HepG2 (cell line): ENCODE results near the gene SAMD4A.

Experiments
- EP300 ChIP-seq, 3 experiments: sonication (generic) in 1 of 3; formaldehyde crosslinking in 1 of 3; IDR thresholded peaks; 2 replicates each; pipeline versions ENCODE4 v1.5.1 to v1.6.1; 2011 to 2020; ENCODE audit warnings: low read depth in 2 of 3, low read length in 2 of 3, borderline replicate concordance in 1 of 3, improper control_type of control experiment in 1 of 3, mild to moderate bottlenecking in 1 of 3, missing genetic modification reagents in 1 of 3, moderate library complexity in 1 of 3
- GABPB1 ChIP-seq: IDR thresholded peaks from 2 replicates; pipeline ENCODE4 v1.6.1; 2016; ENCODE audit warnings: mild to moderate bottlenecking, missing genetic modification reagents, moderate library complexity, missing compliant biosample characterization
- HCFC1 ChIP-seq: fragments of 150-350 bp; IDR thresholded peaks from 2 replicates; pipeline ENCODE4 v1.6.1; 2014; ENCODE audit warnings: low read depth, low read length
- NFRKB ChIP-seq: fragments of 450-650 bp; IDR thresholded peaks from 2 replicates; pipeline ENCODE4 v1.6.1; 2017
- ZNF792 ChIP-seq: IDR thresholded peaks from 2 replicates; pipeline ENCODE4 v1.6.1; 2016
- TF ChIP-seq, protein P1 (sequence below): sonication (generic); formaldehyde crosslinking; IDR thresholded peaks from 2 replicates; pipeline ENCODE4 v1.5.0; 2020; ENCODE audit warnings: mild to moderate bottlenecking, missing genetic modification reagents, moderate library complexity
- TF ChIP-seq, protein P2 (sequence below): IDR thresholded peaks from 2 replicates; pipeline ENCODE4 v1.6.1; 2016; ENCODE audit warnings: missing biosample characterization, missing genetic modification reagents, low read depth
- TF ChIP-seq, protein P3 (sequence below): IDR thresholded peaks from 2 replicates; pipeline ENCODE4 v1.6.1; 2016

DNA sequence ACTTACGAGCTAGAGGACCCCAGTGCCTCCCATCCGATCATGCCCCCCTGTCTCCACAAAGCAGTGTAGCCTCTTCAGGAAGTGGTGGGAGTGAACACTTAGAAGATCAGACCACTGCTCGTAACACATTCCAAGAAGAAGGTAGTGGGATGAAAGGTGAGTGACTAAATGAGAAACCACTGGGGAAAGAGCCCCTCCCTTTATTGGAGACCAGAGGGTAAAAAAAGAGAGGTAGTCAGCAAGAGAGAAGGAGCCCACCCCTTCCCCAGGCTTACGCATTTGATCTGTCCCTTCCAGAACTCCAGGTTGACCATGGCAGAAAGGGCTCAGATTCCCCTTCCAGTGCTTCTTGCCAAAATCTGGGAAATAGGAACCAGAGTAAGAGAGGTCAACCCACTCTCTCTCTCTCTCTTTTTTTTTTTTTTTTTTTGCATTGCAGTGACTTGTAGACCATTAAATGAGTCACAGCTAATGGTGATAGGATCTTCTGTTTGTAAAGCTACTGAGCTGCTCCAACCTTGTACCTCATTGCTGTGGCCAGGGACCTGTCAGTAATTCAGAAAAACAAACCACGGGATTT lies 170.3 kb downstream of the SAMD4A start:
- TF ChIP-seq NFRKB = no peak
- no peak for TF ChIP-seq HCFC1
- TF ChIP-seq, protein P1, sequence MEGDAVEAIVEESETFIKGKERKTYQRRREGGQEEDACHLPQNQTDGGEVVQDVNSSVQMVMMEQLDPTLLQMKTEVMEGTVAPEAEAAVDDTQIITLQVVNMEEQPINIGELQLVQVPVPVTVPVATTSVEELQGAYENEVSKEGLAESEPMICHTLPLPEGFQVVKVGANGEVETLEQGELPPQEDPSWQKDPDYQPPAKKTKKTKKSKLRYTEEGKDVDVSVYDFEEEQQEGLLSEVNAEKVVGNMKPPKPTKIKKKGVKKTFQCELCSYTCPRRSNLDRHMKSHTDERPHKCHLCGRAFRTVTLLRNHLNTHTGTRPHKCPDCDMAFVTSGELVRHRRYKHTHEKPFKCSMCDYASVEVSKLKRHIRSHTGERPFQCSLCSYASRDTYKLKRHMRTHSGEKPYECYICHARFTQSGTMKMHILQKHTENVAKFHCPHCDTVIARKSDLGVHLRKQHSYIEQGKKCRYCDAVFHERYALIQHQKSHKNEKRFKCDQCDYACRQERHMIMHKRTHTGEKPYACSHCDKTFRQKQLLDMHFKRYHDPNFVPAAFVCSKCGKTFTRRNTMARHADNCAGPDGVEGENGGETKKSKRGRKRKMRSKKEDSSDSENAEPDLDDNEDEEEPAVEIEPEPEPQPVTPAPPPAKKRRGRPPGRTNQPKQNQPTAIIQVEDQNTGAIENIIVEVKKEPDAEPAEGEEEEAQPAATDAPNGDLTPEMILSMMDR = no peak
- TF ChIP-seq ZNF792 (CRISPR knock-in tag) = no peak
- TF ChIP-seq, protein P2, sequence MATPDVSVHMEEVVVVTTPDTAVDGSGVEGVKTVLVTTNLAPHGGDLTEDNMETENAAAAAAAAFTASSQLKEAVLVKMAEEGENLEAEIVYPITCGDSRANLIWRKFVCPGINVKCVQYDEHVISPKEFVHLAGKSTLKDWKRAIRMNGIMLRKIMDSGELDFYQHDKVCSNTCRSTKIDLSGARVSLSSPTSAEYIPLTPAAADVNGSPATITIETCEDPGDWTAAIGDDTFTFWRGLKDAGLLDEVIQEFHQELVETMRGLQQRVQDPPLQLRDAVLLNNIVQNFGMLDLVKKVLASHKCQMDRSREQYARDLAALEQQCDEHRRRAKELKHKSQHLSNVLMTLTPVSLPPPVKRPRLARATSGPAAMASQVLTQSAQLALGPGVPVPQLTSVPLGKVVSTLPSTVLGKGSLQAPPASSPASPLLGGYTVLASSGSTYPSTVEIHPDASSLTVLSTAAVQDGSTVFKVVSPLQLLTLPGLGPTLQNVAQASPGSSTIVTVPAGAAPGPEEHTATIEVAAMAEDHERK (CRISPR knock-in tag) = no peak
- TF ChIP-seq GABPB1 (CRISPR knock-in tag) = no peak
- TF ChIP-seq, protein P3, sequence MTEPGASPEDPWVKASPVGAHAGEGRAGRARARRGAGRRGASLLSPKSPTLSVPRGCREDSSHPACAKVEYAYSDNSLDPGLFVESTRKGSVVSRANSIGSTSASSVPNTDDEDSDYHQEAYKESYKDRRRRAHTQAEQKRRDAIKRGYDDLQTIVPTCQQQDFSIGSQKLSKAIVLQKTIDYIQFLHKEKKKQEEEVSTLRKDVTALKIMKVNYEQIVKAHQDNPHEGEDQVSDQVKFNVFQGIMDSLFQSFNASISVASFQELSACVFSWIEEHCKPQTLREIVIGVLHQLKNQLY (CRISPR knock-in tag) = no peak
- TF ChIP-seq EP300 (IDR thresholded peaks at IDR 0.05; ENCODE audit: low read depth in 2 of 2, low read length in 2 of 2) = no peak
- no peak for TF ChIP-seq EP300 (CRISPR knock-in tag; IDR thresholded peaks at IDR 0.05; ENCODE audit: borderline replicate concordance)
